ENCODE data around the gene PRCP. TPM values are rescaled to one million over a fixed set of nuclear protein-coding genes. Genes with fewer than 3 reads are reported as not detected.
"Not testable (repeated sequence)": the region's sequence is repeated elsewhere in the genome, so short reads cannot be mapped to it uniquely, and the experiment has no call there.

Gene PRCP
- total and polyA plus RNA-seq, 2 donors from 2014 or later = 115 to 202 TPM

GRCh38 chr11:82857145-82857544, 43.1 kb downstream of the PRCP start:
- no peaks in the 10 kb centered on the region for H3K27me3 ChIP-seq (ENCODE audit: control insufficient read depth, insufficient read depth, low read length)
- TF ChIP-seq, protein P1, sequence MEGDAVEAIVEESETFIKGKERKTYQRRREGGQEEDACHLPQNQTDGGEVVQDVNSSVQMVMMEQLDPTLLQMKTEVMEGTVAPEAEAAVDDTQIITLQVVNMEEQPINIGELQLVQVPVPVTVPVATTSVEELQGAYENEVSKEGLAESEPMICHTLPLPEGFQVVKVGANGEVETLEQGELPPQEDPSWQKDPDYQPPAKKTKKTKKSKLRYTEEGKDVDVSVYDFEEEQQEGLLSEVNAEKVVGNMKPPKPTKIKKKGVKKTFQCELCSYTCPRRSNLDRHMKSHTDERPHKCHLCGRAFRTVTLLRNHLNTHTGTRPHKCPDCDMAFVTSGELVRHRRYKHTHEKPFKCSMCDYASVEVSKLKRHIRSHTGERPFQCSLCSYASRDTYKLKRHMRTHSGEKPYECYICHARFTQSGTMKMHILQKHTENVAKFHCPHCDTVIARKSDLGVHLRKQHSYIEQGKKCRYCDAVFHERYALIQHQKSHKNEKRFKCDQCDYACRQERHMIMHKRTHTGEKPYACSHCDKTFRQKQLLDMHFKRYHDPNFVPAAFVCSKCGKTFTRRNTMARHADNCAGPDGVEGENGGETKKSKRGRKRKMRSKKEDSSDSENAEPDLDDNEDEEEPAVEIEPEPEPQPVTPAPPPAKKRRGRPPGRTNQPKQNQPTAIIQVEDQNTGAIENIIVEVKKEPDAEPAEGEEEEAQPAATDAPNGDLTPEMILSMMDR (IDR thresholded peaks at IDR 0.05; ENCODE audit: borderline replicate concordance, extremely low read depth, insufficient read depth) = no peak
- no peaks in the 10 kb centered on the region for H3K36me3 ChIP-seq (ENCODE audit: control insufficient read depth in 2 of 3, insufficient read depth in 3 of 3, low read length in 3 of 3)
- no peak overlapping the region for H3K27ac ChIP-seq (ENCODE audit: low read depth in 2 of 2, low read length in 2 of 2)
- no peak overlapping the region for H3K4me3 ChIP-seq (ENCODE audit: low read length in 3 of 3)
- H3K9ac ChIP-seq (ENCODE audit: low read length in 3 of 3) = no peak overlapping the region
- H3K4me1 ChIP-seq (ENCODE audit: control insufficient read depth in 2 of 3, insufficient read depth in 2 of 3, low read depth in 1 of 3, low read length in 3 of 3) = peaks cover 0 to 4% (median 3%) of the 10 kb centered on the region in 3 donors
- no peak for FAIRE-seq
- intact Hi-C loops (cut with DNase I) = loop anchor here (10.0 kb wide), 1 partner anchor 132 kb away; no protein-coding TSS in a partner anchor
- no peak for DNase-seq
- no peaks in the 10 kb centered on the region for H3K9me3 ChIP-seq (ENCODE audit: control insufficient read depth in 2 of 3, insufficient read depth in 1 of 3, low read length in 3 of 3)

DNA sequence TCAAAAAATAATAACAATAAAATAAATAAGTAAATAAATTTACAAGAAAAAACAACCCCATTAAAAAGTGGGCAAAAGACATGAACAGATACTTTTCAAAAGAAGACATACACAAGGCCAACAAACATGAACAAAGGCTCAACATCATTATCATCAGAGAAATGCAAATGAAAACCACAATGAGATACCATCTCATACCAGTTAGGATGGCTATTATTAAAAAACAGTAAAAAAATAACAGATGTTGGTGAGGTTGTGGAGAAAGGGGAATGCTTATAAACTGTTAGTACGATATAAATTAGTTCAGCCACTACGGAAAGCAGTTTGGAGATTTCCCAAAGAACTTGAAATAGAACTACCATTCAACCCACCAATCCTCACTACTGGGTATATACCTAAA, 44.6 kb downstream of the PRCP start:
- Histone ChIP-seq H3K27me3 (ENCODE audit: control insufficient read depth, insufficient read depth, low read length) (no peaks in the 10 kb centered on the region), H3K4me3 (ENCODE audit: low read length in 3 of 3) (no peak overlapping the region), H3K36me3 (ENCODE audit: control insufficient read depth in 2 of 3, insufficient read depth in 3 of 3, low read length in 3 of 3) (no peaks in the 10 kb centered on the region), H3K4me1 (ENCODE audit: control insufficient read depth in 2 of 3, insufficient read depth in 2 of 3, low read depth in 1 of 3, low read length in 3 of 3) (peaks cover 0 to 4% (median 3%) of the 10 kb centered on the region in 3 donors), H3K9me3 (ENCODE audit: control insufficient read depth in 2 of 3, insufficient read depth in 1 of 3, low read length in 3 of 3) (no peaks in the 10 kb centered on the region), H3K27ac (ENCODE audit: low read depth in 2 of 2, low read length in 2 of 2) (no peak overlapping the region), H3K9ac (ENCODE audit: low read length in 3 of 3) (no peak overlapping the region)
- FAIRE-seq (no peak), DNase-seq (no peak)
- intact Hi-C loops (cut with DNase I) = loop anchor here (10.0 kb wide), 1 partner anchor 131 kb away; no protein-coding TSS in a partner anchor
- TF ChIP-seq, protein P1 (IDR thresholded peaks at IDR 0.05; ENCODE audit: borderline replicate concordance, extremely low read depth, insufficient read depth) = no peak

DNA sequence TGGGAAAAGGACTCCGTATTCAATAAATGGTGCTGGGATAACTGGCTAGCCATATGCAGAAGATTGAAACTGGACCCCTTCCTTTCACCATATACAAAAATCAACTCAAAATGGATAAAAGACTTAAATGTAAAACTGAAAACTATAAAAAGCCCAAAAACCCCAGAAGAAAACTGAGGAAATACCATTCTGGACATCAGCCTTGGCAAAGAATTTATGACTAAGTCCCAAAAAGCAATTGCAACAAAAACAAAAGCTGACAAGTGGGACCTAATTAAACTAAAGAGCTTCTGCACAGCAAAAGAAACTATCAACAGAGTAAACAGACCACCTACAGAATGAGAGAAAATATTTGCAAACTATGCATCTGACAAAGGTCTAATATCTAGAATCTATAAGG, 45.3 kb downstream of the PRCP start:
- not testable (repeated sequence) for H3K27me3 ChIP-seq (ENCODE audit: control insufficient read depth, insufficient read depth, low read length); H3K9ac ChIP-seq (ENCODE audit: low read length in 3 of 3); H3K4me1 ChIP-seq (ENCODE audit: control insufficient read depth in 2 of 3, insufficient read depth in 2 of 3, low read depth in 1 of 3, low read length in 3 of 3); DNase-seq; H3K36me3 ChIP-seq (ENCODE audit: control insufficient read depth in 2 of 3, insufficient read depth in 3 of 3, low read length in 3 of 3); H3K9me3 ChIP-seq (ENCODE audit: control insufficient read depth in 2 of 3, insufficient read depth in 1 of 3, low read length in 3 of 3); H3K4me3 ChIP-seq (ENCODE audit: low read length in 3 of 3); H3K27ac ChIP-seq (ENCODE audit: low read depth in 2 of 2, low read length in 2 of 2); FAIRE-seq
- intact Hi-C loops (cut with DNase I) = loop anchor here (10.0 kb wide), 1 partner anchor 130 kb away; no protein-coding TSS in a partner anchor

DNA sequence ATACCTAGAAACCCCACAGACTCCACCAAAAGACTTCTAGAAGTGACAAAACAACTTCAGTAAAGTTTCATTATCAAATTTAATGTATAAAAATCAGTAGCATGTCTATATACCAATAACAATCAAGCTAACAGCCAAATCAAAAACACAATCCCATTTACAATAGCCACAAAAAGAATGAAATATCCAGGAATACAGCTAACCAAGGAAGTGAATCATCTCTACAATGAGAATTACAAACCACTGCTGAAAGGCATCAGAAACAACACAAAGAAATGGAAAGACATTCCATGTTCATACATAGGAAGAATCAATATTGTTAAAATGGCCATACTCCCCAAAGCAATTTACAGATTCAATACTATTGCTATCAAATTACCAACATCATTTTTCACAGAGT, 46.0 kb downstream of the PRCP start:
- Histone ChIP-seq H3K4me3 (ENCODE audit: low read length in 3 of 3) (no peak overlapping the region), H3K27me3 (ENCODE audit: control insufficient read depth, insufficient read depth, low read length) (no peaks in the 10 kb centered on the region), H3K36me3 (ENCODE audit: control insufficient read depth in 2 of 3, insufficient read depth in 3 of 3, low read length in 3 of 3) (peaks cover 0 to 2% (median 0%) of the 10 kb centered on the region in 3 donors), H3K9ac (ENCODE audit: low read length in 3 of 3) (no peak overlapping the region), H3K27ac (ENCODE audit: low read depth in 2 of 2, low read length in 2 of 2) (no peak overlapping the region), H3K9me3 (ENCODE audit: control insufficient read depth in 2 of 3, insufficient read depth in 1 of 3, low read length in 3 of 3) (no peaks in the 10 kb centered on the region), H3K4me1 (ENCODE audit: control insufficient read depth in 2 of 3, insufficient read depth in 2 of 3, low read depth in 1 of 3, low read length in 3 of 3) (peaks cover 0 to 4% (median 3%) of the 10 kb centered on the region in 3 donors)
- TF ChIP-seq, protein P1 (IDR thresholded peaks at IDR 0.05; ENCODE audit: borderline replicate concordance, extremely low read depth, insufficient read depth) = no peak
- DNase-seq = no peak
- no peak for FAIRE-seq
- intact Hi-C loops (cut with DNase I) = loop anchor here (10.0 kb wide), 1 partner anchor 129 kb away; no protein-coding TSS in a partner anchor
